Effector memory CD8-positive, alpha-beta T cell (primary cell): ENCODE data around the gene PSG2.
"Not testable (repeated sequence)": the region's sequence is repeated elsewhere in the genome, so short reads cannot be mapped to it uniquely, and the experiment has no call there.

ENCODE experiments used
- ATAC-seq: fragments of 150-1000 bp; cut with Tn5 transposase; replicated peaks from 2 replicates; pipeline ENCODE4 v1.10.0; 2021; ENCODE audit warnings: mild to moderate bottlenecking, moderate library complexity
- DNase-seq, 3 experiments: peaks; one replicate each; pipeline ENCODE4 v3.0.0; 2021
- H3K27ac Mint-ChIP-seq, 2 donors: one replicate each; pipeline ENCODE4 v1.8.0; 2022; ENCODE audit warnings: mild to moderate bottlenecking in 2 of 2, mixed read lengths in 2 of 2, moderate library complexity in 2 of 2
- H3K27me3 Mint-ChIP-seq, 2 donors: one replicate each; pipeline ENCODE4 v1.8.0; 2022; ENCODE audit warnings: mixed read lengths in 2 of 2
- H3K36me3 Mint-ChIP-seq: one replicate; pipeline ENCODE4 v1.8.0; 2022; ENCODE audit warnings: mild to moderate bottlenecking, moderate library complexity, mixed read lengths; ENCODE audit not compliant: insufficient read depth
- H3K4me1 Mint-ChIP-seq, 2 donors: one replicate each; pipeline ENCODE4 v1.8.0; 2022; ENCODE audit warnings: low read depth in 2 of 2, mixed read lengths in 2 of 2
- H3K4me3 Mint-ChIP-seq, 2 donors: one replicate each; pipeline ENCODE4 v1.8.0; 2022; ENCODE audit warnings: mild to moderate bottlenecking in 2 of 2, mixed read lengths in 2 of 2, moderate library complexity in 2 of 2
- H3K9me3 Mint-ChIP-seq, 2 donors: one replicate each; pipeline ENCODE4 v1.8.0; 2022; ENCODE audit warnings: mixed read lengths in 2 of 2

PSG2 gene

DNA sequence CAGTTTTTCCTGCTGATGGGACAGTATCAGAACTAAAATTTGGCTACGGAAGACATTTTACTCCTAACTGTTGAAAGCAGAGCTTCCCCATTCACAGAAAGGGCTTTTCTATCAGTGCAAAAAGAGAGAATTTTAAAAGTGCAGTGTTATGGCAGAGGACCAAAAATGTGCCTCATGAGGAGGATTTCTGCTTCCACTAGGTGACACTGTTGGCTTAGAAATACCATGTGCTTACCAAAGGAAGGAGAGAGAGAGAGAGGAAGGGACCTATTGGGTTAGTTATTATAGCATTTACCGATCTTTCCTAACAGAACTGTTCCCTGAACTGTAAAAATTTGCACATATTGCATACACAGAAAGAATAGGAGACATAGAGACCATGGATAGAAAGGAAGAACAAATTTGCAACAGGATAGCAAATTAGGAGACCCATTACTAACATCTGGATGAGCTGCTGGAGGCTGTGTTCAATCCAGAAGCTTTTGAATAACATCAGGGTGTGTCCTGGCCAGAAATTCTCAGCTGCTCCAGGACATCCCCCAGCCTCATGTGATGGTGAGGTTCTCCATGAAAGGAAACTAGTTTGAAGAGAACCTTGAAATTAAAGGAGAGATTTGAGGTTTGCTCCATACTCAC, 21.8 kb upstream of the PSG2 start:
- not testable (repeated sequence) for H3K36me3 Mint-ChIP-seq, H3K4me3 Mint-ChIP-seq, DNase-seq, H3K27ac Mint-ChIP-seq, H3K4me1 Mint-ChIP-seq, H3K27me3 Mint-ChIP-seq, ATAC-seq
- peaks cover 6 to 12% of the 10 kb centered on the region in 2 donors for H3K9me3 Mint-ChIP-seq

DNA sequence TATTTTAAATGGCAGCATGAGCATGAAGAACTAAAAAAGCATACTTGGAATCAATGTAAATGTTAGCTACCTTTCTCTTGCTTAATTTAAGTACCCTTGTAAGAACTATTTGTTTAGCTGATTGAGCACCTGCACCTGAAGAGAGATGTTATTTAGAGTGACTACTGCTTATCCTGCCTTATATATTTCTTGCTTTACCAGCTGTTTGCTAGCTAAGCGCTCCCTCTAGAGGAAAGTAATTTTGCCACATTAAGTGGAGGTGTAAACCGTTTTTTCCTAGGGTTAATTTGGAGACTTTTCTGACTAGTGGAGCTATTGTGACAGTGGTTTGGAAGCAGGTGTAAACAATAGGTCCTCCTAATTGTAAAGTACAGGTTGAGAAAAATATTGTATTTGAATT, 19.4 kb upstream of the PSG2 start:
- H3K4me3 Mint-ChIP-seq, result no peak overlapping the region
- H3K4me1 Mint-ChIP-seq, result no peaks in the 10 kb centered on the region

DNA sequence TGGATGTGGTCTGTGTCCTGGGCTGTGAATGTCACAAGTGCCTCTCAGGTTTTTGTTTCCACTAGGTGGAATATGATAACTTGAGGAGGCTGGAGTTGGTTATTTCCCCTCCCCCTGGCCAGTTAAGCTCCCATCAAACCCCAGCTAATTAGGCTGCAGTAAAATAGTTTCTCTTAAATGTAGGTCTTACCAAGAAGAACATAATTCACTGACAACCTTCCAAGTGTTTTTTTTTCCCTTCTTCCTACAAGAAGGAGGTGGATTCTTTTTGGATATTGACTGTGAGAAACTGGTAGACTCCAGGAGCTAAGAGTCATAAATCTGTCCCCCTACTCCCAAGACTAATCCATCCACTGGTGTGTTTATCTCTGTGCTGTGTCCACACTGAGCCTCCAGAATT, 15.9 kb upstream of the PSG2 start:
- H3K4me3 Mint-ChIP-seq, DNase-seq, H3K36me3 Mint-ChIP-seq, ATAC-seq, H3K27ac Mint-ChIP-seq, H3K4me1 Mint-ChIP-seq, H3K9me3 Mint-ChIP-seq: not testable (repeated sequence)
- peaks cover 8 to 11% of the 10 kb centered on the region in 2 donors for H3K27me3 Mint-ChIP-seq

More for the DNA sequence above, 19.4 kb upstream of the PSG2 start:
- Mint-ChIP-seq H3K27ac (no peak overlapping the region), H3K36me3 (no peaks in the 10 kb centered on the region), H3K27me3 (peaks cover 7 to 8% of the 10 kb centered on the region in 2 donors), H3K9me3 (peaks cover 6 to 12% of the 10 kb centered on the region in 2 donors)
- DNase-seq (no peak), ATAC-seq (no peak)

DNA sequence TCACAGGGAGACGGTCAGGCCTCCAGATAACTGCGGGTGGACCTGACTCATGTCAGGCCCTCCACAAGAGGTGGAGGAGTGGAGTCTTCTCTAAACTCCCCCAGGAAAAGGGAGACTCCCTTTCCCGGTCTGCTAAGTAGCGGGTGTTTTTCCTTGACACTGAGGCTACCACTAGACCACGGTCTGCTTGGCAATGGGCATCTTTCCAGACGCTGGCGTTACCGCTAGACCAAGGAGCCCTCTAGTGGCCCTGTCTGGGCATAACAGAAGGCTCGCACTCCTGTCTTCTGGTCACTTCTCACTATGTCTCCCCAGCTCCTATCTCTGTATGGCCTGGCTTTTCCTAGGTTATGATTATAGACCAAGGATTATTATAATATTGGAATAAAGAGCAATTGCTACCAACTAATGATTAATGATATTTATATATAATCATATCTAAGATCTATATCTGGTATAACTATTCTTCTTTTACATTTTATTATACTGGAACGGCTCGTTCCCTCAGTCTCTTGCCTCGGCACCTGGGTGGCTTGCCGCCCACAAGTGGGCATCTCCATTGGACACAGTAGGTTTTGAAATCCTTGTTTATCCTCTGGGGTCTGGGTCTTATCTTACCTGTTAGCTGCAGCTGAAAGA, 5.3 kb upstream of the PSG2 start:
- ATAC-seq, H3K36me3 Mint-ChIP-seq, H3K27ac Mint-ChIP-seq, DNase-seq, H3K4me3 Mint-ChIP-seq, H3K9me3 Mint-ChIP-seq, H3K4me1 Mint-ChIP-seq: not testable (repeated sequence)
- peaks cover 43 to 71% of the 10 kb centered on the region in 2 donors for H3K27me3 Mint-ChIP-seq

DNA sequence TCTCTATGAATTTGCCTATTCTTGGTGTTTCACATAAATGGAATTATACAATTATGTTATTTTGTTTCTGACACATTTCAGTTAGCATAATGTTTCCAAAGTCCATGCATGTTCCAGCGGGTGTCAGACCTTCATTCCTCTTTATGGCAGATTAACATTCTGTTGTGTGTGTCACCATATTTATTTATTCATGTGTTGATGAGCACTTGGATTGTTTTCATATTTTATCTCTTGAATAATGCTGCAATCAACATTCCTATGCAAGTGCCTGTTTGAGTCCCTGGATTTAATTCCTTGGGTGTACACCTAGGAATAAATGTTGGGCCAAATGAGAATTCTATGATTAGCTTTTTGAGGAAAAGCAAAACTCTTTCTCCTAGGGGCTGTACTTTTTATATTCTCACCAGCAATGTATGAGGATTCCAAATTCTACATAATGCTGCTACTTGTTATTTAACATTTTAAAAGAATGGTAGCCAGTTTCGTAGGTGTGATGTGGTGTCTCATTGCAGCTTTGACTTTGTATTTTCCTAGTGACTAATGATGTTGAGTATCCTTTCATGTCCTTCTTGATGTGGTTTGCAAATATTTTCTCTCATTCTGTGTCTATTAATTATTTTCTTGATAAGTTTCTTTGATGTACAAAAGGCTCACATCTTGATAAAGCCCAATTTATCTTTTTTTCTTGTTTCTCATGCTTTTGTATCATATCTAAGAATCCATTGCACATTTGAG, 3.5 kb upstream of the PSG2 start:
- H3K4me1 Mint-ChIP-seq, H3K27ac Mint-ChIP-seq, H3K36me3 Mint-ChIP-seq, ATAC-seq, DNase-seq, H3K9me3 Mint-ChIP-seq, H3K4me3 Mint-ChIP-seq: not testable (repeated sequence)
- peaks cover 37 to 66% of the 10 kb centered on the region in 2 donors for H3K27me3 Mint-ChIP-seq

DNA sequence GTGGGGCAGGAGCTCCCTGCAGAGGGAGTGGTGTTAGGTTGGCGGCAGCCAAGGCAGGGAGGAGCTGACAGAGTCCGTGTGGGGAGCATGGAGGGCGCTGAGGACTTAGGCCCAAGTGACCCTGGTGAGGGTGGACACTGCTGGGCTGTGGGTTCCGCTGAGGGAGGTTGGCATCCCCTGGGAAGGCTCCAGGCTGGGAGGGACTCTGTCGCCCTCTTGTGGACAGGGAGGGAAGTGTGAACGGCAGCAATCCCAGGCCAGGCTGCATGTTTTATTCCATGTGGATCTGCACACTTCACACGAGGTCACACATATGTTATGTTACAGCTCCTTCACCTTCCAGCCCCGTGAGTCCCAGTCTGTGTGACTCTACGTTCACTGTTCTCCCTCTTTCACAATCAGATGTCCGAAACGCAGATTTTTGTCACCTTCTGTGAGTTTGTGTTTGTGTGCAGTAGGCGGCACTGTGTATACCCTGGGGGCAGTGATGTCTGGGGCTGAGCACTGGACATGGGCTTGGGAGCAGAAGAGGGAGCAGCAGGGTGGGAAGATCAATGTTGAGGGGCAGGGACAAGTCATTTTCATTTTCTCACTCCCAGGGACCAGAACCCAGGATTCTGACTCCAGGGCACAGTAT, 1.8 kb upstream of the PSG2 start:
- H3K27me3 Mint-ChIP-seq, result peaks cover 35 to 62% of the 10 kb centered on the region in 2 donors
- H3K4me1 Mint-ChIP-seq, H3K9me3 Mint-ChIP-seq, H3K4me3 Mint-ChIP-seq, ATAC-seq, H3K27ac Mint-ChIP-seq, DNase-seq, H3K36me3 Mint-ChIP-seq: not testable (repeated sequence)

DNA sequence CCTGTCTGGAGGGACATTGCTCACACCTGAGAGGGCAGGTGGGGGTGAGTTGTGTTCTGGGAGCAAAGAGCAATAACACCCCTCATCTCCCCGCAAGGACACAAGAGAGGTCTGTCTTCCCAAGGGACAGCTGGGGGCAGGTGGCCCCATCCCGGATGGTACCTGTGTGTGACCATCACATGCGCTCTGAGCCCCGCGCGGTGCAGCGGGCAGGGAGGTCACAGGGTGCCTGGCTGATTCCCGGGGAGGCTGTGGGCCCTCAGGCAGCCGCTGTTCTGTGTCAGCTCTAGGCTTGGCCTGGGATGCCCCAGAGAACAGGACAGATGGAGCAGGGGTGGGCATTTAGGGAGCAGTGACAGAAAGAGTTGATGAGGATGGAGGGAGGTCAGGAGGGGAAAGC, 1.2 kb upstream of the PSG2 start:
- H3K4me3 Mint-ChIP-seq, DNase-seq, ATAC-seq: not testable (repeated sequence)

DNA sequence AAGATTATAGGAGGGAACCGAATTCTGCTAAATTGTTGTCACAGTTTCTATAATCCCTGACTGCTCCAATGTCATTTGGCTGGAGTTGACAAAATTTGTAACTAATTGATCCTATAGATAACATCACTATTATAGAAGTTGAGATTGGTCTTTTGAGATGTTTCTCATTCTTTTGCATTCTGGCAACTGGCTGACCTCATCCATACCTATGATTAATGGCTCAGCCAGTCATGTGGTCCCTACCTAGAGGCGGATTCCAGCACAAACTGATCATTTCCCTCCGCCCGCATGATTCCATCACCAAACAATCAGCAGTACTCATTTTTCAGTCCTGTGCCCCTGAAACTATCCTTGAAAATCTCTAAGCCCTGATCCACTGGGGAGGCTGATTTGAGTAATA, 4.2 kb downstream of the PSG2 start:
- Mint-ChIP-seq H3K27me3 (peaks cover 9 to 19% of the 10 kb centered on the region in 2 donors), H3K36me3 (no peaks in the 10 kb centered on the region), H3K27ac (no peak overlapping the region), H3K4me1 (no peaks in the 10 kb centered on the region), H3K4me3 (no peak overlapping the region), H3K9me3 (no peaks in the 10 kb centered on the region)
- ATAC-seq (no peak), DNase-seq (no peak)

More for the DNA sequence above, 1.2 kb upstream of the PSG2 start:
- not testable (repeated sequence) for H3K9me3 Mint-ChIP-seq, H3K4me1 Mint-ChIP-seq, H3K36me3 Mint-ChIP-seq
- Mint-ChIP-seq H3K27ac (peak overlapping the region in 1 of 2 donors; percentile 57), H3K27me3 (peaks cover 35 to 62% of the 10 kb centered on the region in 2 donors)

DNA sequence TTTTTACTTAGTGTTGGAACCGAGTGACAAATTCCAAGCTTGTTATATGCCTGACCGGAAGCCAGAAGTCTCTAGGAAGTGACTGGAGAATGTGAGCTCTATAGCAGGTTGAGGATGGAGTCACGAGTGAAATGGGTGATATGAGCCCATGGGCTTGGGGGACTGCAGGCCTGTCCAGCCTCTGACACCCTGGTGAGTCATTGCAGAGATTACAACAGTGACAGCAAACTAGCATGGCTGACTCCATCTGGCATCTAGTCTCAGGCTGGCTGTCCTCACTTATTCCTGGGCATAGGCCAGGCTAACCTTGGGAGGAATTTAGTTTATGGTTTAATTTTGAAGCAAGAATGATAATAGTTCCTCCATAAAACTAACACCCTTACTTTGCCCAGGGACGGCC, 4.6 kb downstream of the PSG2 start:
- not testable (repeated sequence) for DNase-seq, ATAC-seq, H3K4me1 Mint-ChIP-seq, H3K9me3 Mint-ChIP-seq, H3K4me3 Mint-ChIP-seq, H3K27ac Mint-ChIP-seq, H3K36me3 Mint-ChIP-seq
- peaks cover 8 to 19% of the 10 kb centered on the region in 2 donors for H3K27me3 Mint-ChIP-seq

DNA sequence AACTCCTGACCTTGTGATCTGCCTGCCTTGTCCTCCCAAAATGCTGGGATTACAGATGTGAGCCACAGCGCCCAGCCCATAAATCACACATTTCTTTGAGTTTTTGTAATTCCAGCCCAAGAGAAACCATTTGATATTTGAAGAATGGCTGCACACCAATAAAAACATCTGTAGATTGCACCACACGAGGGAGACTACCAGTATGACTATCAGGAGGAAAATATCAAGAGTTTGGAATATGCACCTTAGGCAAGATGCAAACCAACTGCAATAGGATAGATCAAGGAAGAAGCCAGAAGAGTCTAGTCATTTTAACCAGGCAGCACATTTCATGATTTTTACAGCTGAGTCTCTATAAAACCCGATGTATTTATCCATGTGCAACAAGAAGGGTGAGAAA, 20.1 kb downstream of the PSG2 start:
- H3K4me3 Mint-ChIP-seq, DNase-seq, H3K36me3 Mint-ChIP-seq, H3K9me3 Mint-ChIP-seq, ATAC-seq, H3K27ac Mint-ChIP-seq, H3K4me1 Mint-ChIP-seq: not testable (repeated sequence)
- H3K27me3 Mint-ChIP-seq, result peaks cover 53 to 65% of the 10 kb centered on the region in 2 donors

DNA sequence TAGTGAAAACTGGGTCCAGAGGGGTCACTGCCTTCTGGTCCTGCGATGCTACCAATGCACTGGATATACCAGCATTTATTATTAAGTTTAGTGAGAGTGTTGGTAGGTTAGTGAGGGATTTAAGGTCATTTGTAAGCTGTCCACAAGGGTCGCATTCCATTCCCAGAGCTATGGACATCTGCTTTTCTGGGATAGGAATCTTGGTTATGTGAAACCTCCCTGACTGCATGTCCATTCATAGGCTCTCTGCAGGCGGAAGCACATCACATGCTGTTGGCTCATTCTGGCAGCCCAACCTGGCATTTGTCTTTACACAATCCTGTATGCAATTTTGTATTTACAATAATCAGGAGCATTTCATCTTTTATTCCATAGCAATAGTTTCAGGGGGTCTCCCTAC, 21.2 kb downstream of the PSG2 start:
- not testable (repeated sequence) for H3K36me3 Mint-ChIP-seq, DNase-seq, H3K27ac Mint-ChIP-seq, H3K9me3 Mint-ChIP-seq, ATAC-seq, H3K4me1 Mint-ChIP-seq, H3K4me3 Mint-ChIP-seq
- peaks cover 42 to 54% of the 10 kb centered on the region in 2 donors for H3K27me3 Mint-ChIP-seq

DNA sequence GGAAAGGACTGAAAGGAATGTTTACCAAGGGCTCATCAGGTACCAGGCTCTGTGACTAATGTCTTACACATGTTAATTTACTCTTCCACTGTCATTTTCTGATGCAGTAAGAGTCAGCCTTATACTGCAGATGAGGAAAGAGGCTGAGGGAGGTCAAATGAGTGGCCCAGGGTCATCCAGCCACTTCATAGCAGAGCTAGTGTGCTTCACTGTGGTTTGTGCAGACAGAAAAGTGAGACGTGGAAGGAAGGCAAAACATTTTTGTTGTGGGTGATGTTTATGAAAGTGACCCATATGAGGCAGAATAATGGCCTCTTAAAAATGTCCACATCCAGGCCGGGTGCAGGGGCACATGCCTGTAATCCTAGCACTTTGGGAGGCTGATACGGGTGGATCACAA, 22.2 kb downstream of the PSG2 start:
- peaks cover 33 to 44% of the 10 kb centered on the region in 2 donors for H3K27me3 Mint-ChIP-seq
- not testable (repeated sequence) for H3K4me3 Mint-ChIP-seq, H3K9me3 Mint-ChIP-seq, ATAC-seq, H3K4me1 Mint-ChIP-seq, H3K36me3 Mint-ChIP-seq, H3K27ac Mint-ChIP-seq, DNase-seq

DNA sequence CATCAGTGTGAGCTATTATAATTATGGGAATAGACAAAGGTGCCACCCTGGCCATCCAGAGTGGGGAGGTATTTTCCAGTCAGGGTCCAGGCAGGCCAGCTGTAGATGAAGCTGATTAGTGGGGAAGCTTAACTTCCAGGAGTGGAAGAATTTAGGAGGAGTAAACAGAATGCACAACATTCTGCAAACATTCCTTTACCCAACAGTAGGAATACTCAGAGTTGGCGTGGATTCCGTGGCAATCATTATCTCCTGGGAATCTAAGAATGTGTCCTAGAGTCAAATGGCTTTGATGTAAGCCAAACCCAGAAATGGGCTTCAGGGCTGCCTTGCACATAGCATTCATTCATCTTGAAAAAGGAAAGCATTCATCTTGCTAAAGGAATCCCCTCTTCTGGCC, 23.0 kb downstream of the PSG2 start:
- not testable (repeated sequence) for H3K4me3 Mint-ChIP-seq, H3K4me1 Mint-ChIP-seq, ATAC-seq, H3K36me3 Mint-ChIP-seq, H3K27ac Mint-ChIP-seq, DNase-seq
- Mint-ChIP-seq H3K27me3 (peaks cover 33 to 44% of the 10 kb centered on the region in 2 donors), H3K9me3 (peaks cover 8 to 14% of the 10 kb centered on the region in 2 donors)
